ENCODE measurements around the gene POU6F2.

DNA sequence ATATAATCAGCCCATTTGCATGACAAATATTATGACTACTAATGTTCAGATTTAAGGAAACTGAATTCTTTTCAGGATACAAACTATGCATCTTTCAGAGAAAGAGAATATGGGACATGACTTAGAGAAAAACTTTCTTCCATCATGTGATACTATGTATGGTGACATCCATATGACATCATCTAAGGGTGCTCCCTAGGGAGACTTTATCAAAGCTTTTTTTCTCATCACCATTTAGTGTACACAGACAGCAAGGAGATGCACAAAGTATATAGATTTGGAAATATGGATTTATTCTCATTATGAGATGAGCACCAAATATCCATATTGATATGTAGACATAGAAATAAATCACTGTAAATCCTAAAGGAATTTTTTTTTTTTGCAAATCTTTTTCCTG lies 424.3 kb downstream of the POU6F2 start:
- TF ChIP-seq, protein P1, sequence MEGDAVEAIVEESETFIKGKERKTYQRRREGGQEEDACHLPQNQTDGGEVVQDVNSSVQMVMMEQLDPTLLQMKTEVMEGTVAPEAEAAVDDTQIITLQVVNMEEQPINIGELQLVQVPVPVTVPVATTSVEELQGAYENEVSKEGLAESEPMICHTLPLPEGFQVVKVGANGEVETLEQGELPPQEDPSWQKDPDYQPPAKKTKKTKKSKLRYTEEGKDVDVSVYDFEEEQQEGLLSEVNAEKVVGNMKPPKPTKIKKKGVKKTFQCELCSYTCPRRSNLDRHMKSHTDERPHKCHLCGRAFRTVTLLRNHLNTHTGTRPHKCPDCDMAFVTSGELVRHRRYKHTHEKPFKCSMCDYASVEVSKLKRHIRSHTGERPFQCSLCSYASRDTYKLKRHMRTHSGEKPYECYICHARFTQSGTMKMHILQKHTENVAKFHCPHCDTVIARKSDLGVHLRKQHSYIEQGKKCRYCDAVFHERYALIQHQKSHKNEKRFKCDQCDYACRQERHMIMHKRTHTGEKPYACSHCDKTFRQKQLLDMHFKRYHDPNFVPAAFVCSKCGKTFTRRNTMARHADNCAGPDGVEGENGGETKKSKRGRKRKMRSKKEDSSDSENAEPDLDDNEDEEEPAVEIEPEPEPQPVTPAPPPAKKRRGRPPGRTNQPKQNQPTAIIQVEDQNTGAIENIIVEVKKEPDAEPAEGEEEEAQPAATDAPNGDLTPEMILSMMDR (IDR thresholded peaks at IDR 0.05) = no peak
- TF ChIP-seq POLR2A (IDR thresholded peaks at IDR 0.05) (no peak), POLR2AphosphoS5 (IDR thresholded peaks at IDR 0.05) (no peak), EP300 (IDR thresholded peaks at IDR 0.05) (no peak)
